Chondrocyte (in vitro differentiated cells): ENCODE data around the gene DDAH2. TPM values are rescaled to one million over a fixed set of nuclear protein-coding genes. Genes with fewer than 3 reads are reported as not detected.

Experiments
- DNase-seq: peaks from one replicate; pipeline ENCODE4 v3.0.0; 2021; ENCODE audit warnings: mixed read lengths, low spot score
- H3K27ac Mint-ChIP-seq: one replicate; pipeline ENCODE4 v1.8.0; 2021; ENCODE audit warnings: mild to moderate bottlenecking, moderate library complexity, mixed read lengths; ENCODE audit not compliant: unreplicated experiment
- H3K27me3 Mint-ChIP-seq: 2 replicates; pipeline ENCODE4 v1.8.0; 2021; ENCODE audit warnings: low read depth, mixed read lengths
- H3K36me3 Mint-ChIP-seq: 2 replicates; pipeline ENCODE4 v1.8.0; 2021; ENCODE audit warnings: low read depth, mixed read lengths
- H3K4me1 Mint-ChIP-seq: 2 replicates; pipeline ENCODE4 v1.8.0; 2021; ENCODE audit warnings: low read depth, mild to moderate bottlenecking, mixed read lengths
- H3K4me3 Mint-ChIP-seq: one replicate; pipeline ENCODE4 v1.8.0; 2021; ENCODE audit warnings: mild to moderate bottlenecking, moderate library complexity, mixed read lengths; ENCODE audit not compliant: unreplicated experiment
- H3K9me3 Mint-ChIP-seq: 2 replicates; pipeline ENCODE4 v1.8.0; 2021; ENCODE audit warnings: low read depth, mixed read lengths
- CTCF ChIP-seq: fragments of 200-600 bp; sonication (generic); IDR thresholded peaks from 2 replicates; pipeline ENCODE4 v1.5.0; 2021; ENCODE audit warnings: antibody characterized with exemption, mild to moderate bottlenecking, moderate library complexity
- total RNA-seq: library from RNA; stranded (reverse); gene quantifications from 3 replicates; pipeline ENCODE4 v1.2.1, GENCODE V29; 2021

Gene DDAH2
- total RNA-seq, 1 donor from 2014 or later: 99.6 TPM

DNA sequence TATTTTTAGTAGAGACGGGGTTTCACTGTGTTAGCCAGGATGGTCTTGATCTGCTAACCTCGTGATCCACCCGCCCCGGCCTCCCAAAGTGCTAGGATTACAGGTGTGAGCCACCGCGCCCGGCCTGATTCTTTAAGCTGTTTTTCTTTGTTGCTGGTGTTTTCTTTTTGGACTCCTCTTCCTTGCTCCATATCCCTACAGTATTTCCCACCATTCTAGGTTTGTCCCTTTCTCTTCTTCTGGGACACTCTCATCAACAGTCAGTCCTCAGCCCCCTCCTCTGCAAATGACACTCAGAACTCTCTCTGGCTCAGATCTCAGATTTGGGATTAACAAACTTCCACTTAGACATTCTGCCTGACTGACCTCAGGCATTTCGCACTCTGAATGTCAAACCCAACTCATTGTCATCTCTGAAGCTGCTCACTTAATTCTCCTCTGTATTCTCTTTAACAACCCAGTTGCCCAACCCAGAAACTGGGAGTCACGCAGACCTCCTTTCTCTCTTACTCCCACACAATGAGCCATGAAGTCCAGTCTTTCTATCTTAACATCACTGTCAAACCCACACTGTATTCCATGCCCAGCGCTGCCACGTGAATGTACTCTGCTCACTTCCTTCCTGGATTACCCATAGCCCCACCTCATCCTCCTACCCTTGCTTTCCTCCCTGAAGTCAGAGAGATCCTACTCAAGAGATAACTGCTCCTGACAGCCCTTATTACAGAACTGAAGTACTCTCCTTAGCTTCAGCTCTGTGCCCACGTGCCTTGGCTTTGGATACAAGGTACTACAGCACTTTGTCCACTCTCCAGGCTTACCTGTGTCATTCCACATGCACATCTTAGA, 3.4 kb downstream of the DDAH2 start:
- Mint-ChIP-seq H3K4me1 (peaks cover 16% of the 10 kb centered on the region), H3K4me3 (no peak overlapping the region), H3K27ac (no peak overlapping the region), H3K27me3 (no peaks in the 10 kb centered on the region), H3K9me3 (no peaks in the 10 kb centered on the region), H3K36me3 (peaks cover 22% of the 10 kb centered on the region)
- DNase-seq: no peak
- TF ChIP-seq CTCF: no peak

- DNase-seq: no peak
- no peak for TF ChIP-seq CTCF
- no peaks in the 10 kb centered on the region for H3K27me3 Mint-ChIP-seq
- H3K4me3 Mint-ChIP-seq: no peak overlapping the region
- H3K4me1 Mint-ChIP-seq: peaks cover 7% of the 10 kb centered on the region
- H3K36me3 Mint-ChIP-seq: peaks cover 22% of the 10 kb centered on the region
- no peaks in the 10 kb centered on the region for H3K9me3 Mint-ChIP-seq
- peak overlapping the region; percentile 17 for H3K27ac Mint-ChIP-seq
Measured at GRCh38 chr6:31723980-31724691, 5.0 kb downstream of the DDAH2 start.

GRCh38 chr6:31723245-31723979, 5.7 kb downstream of the DDAH2 start, which contains the start of gene MPIG6B:
TSS of gene MPIG6B (plus strand) at chr6:31723373. CDS start at chr6:31723384, 11 bp downstream.
- H3K4me3 Mint-ChIP-seq: no peak within 1 kb of the TSS
- H3K36me3 Mint-ChIP-seq: peaks cover 22% of the 10 kb centered on the region
- TF ChIP-seq CTCF: no peak
- H3K4me1 Mint-ChIP-seq: no peaks in the 10 kb centered on the region
- H3K9me3 Mint-ChIP-seq: no peaks in the 10 kb centered on the region
- DNase-seq: no peak
- H3K27ac Mint-ChIP-seq: peak within 1 kb of the TSS; percentile 17
- no peaks in the 10 kb centered on the region for H3K27me3 Mint-ChIP-seq

DNA sequence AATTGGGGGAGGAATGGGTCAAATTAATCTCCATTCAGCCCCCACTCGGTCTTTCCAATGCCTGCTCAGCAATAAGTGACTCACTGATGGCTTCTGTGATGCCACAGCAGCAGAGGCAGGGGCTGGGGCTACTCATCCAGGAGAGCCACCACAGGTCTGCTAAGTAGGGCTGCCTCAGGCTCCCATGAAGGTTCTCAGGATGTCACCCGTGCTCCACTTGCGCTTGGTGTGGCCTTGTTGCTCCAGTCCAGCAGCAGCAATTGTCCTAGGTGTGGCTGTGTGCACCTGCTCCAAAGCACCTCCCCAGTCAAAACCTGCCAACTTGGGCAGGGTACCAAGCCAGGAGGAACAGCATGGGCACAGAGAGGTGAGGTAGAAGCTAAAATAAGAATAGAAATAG, 6.9 kb downstream of the DDAH2 start:
- no peak overlapping the region for H3K4me3 Mint-ChIP-seq
- no peaks in the 10 kb centered on the region for H3K27me3 Mint-ChIP-seq
- peaks cover 17% of the 10 kb centered on the region for H3K36me3 Mint-ChIP-seq
- H3K9me3 Mint-ChIP-seq: no peaks in the 10 kb centered on the region
- no peak overlapping the region for H3K27ac Mint-ChIP-seq
- no peak for DNase-seq
- no peaks in the 10 kb centered on the region for H3K4me1 Mint-ChIP-seq
- TF ChIP-seq CTCF: no peak
